Mesendoderm (in vitro differentiated cells): ENCODE results near the gene YBX3.
A peak's percentile ranks its signal among the peaks of the same experiment; 100 is the strongest.
"Not testable (repeated sequence)": the region's sequence is repeated elsewhere in the genome, so short reads cannot be mapped to it uniquely, and the experiment has no call there.

Experiments
- DNase-seq: peaks from one replicate; pipeline ENCODE4 v3.0.0; 2013
- H2AK5ac ChIP-seq: 2 replicates; pipeline ENCODE4 v1.6.1; 2013; ENCODE audit warnings: low read length, inconsistent platforms
- H2BK120ac ChIP-seq: 2 replicates; pipeline ENCODE4 v1.6.1; 2013; ENCODE audit warnings: low read depth, mild to moderate bottlenecking, low read length, moderate library complexity, mixed read lengths
- H2BK15ac ChIP-seq: replicated peaks from 2 replicates; pipeline ENCODE4 v1.6.1; 2013; ENCODE audit warnings: low read depth, mild to moderate bottlenecking, moderate library complexity
- H2BK5ac ChIP-seq: 2 replicates; pipeline ENCODE4 v1.6.1; 2013; ENCODE audit warnings: low read length, inconsistent platforms
- H3K18ac ChIP-seq: 2 replicates; pipeline ENCODE4 v1.6.1; 2013; ENCODE audit warnings: mild to moderate bottlenecking, low read length, mixed read lengths
- H3K23ac ChIP-seq: one replicate; pipeline ENCODE4 v1.6.1; 2013; ENCODE audit warnings: low read length
- H3K27ac ChIP-seq: 2 replicates; pipeline ENCODE4 v1.5.1; 2013; ENCODE audit warnings: low read depth, mild to moderate bottlenecking, inconsistent platforms, low read length, moderate library complexity
- H3K27me3 ChIP-seq: 2 replicates; pipeline ENCODE4 v1.6.1; 2013; ENCODE audit warnings: low read length, control low read depth, mild to moderate bottlenecking, inconsistent platforms; ENCODE audit not compliant: insufficient read depth, poor library complexity
- H3K36me3 ChIP-seq: 2 replicates; pipeline ENCODE4 v1.6.1; 2013; ENCODE audit warnings: low read length, inconsistent platforms; ENCODE audit not compliant: control insufficient read depth, insufficient read depth
- H3K4ac ChIP-seq: one replicate; pipeline ENCODE4 v1.6.1; 2013; ENCODE audit warnings: low read depth, mild to moderate bottlenecking, low read length, moderate library complexity
- H3K4me1 ChIP-seq: 2 replicates; pipeline ENCODE4 v1.6.1; 2013; ENCODE audit warnings: low read depth, low read length, inconsistent platforms; ENCODE audit not compliant: control insufficient read depth
- H3K4me2 ChIP-seq: 2 replicates; pipeline ENCODE4 v1.6.1; 2013; ENCODE audit warnings: low read length
- H3K4me3 ChIP-seq: 2 replicates; pipeline ENCODE4 v1.5.1; 2013; ENCODE audit warnings: mild to moderate bottlenecking, low read length
- H3K56ac ChIP-seq: one replicate; pipeline ENCODE4 v1.6.1; 2013; ENCODE audit warnings: low read length
- H3K79me1 ChIP-seq: 2 replicates; pipeline ENCODE4 v1.6.1; 2013; ENCODE audit warnings: low read length, inconsistent platforms
- H3K79me2 ChIP-seq: 2 replicates; pipeline ENCODE4 v1.6.1; 2013; ENCODE audit warnings: mild to moderate bottlenecking, low read length; ENCODE audit not compliant: control insufficient read depth, insufficient read depth
- H3K9ac ChIP-seq: 2 replicates; pipeline ENCODE4 v1.6.1; 2013; ENCODE audit warnings: low read length, inconsistent platforms
- H4K5ac ChIP-seq: one replicate; pipeline ENCODE4 v1.6.1; 2013; ENCODE audit warnings: low read length
- H4K8ac ChIP-seq: one replicate; pipeline ENCODE4 v1.6.1; 2013; ENCODE audit warnings: low read depth, mild to moderate bottlenecking, control low read depth, low read length, moderate library complexity
- WGBS: extraction: QIAGEN DNeasy Blood & Tissue Kit; methylation state at CpG from one replicate; pipeline ENCODE4 v1.1.7; 2013; ENCODE audit warnings: low lambda C conversion rate, missing lambda C conversion rate; ENCODE audit not compliant: insufficient coverage; ENCODE audit errors: extremely low coverage; 5-methylcytosine and 5-hydroxymethylcytosine counted together

YBX3 gene

GRCh38 chr12:10750385-10750727 lies 27.2 kb upstream of the YBX3 start:
- Histone ChIP-seq H3K79me1 (no peaks in the 10 kb centered on the region), H2BK5ac (no peak overlapping the region), H3K4me3 (no peak overlapping the region), H3K27me3 (no peaks in the 10 kb centered on the region), H3K36me3 (no peaks in the 10 kb centered on the region), H4K5ac (no peak overlapping the region), H3K79me2 (no peaks in the 10 kb centered on the region), H3K27ac (no peak overlapping the region), H3K23ac (no peak overlapping the region), H3K4ac (no peak overlapping the region), H3K4me2 (no peak overlapping the region), H2BK15ac (no peak overlapping the region), H3K4me1 (peaks cover 2% of the 10 kb centered on the region), H3K56ac (no peak overlapping the region), H3K9ac (no peak overlapping the region), H4K8ac (no peak overlapping the region), H2AK5ac (no peak overlapping the region), H2BK120ac (no peak overlapping the region), H3K18ac (no peak overlapping the region)
- WGBS, result no CpG with 5 or more reads among the region's 4 CpGs
- DNase-seq, result no peak

DNA sequence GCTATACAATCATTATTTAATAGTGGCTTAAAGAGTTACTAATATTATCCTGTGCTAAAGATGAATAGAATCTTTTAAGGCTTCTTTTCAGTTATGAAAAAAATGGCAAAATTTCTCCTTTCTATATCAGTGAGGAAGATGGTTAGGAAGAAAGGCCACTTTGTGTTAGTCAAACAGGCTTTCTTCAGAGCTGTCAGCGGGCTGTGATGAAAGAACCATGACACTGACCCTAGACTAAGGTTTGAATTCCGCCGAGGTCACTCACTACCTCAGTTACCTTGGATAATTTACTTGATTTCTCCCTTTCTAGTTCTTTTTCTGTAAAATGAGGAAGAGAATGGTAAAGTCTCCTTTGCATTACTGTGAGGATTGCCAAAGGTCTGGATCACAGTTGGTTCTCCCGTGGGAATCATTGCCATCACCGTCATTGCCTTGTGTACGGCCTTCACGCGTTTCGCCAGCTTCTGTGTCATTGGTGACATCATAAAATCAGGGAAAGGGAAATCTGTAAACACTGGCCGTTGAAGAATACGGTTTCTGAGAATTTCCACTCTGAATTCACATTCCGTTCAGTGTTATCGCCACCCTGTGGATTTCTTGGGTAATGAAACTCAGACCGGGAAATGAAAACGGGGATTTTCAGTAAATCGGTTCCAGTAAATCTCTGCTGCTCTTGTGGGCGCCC lies 26.7 kb upstream of the YBX3 start:
- H2BK15ac ChIP-seq, result no peak overlapping the region
- H3K79me2 ChIP-seq, result no peaks in the 10 kb centered on the region
- no peak overlapping the region for H3K4me3 ChIP-seq
- H3K4me2 ChIP-seq, result peak overlapping the region; percentile 88
- no peak overlapping the region for H3K18ac ChIP-seq
- no peak overlapping the region for H2BK120ac ChIP-seq
- H4K5ac ChIP-seq, result no peak overlapping the region
- no peaks in the 10 kb centered on the region for H3K27me3 ChIP-seq
- H3K4me1 ChIP-seq, result peaks cover 2% of the 10 kb centered on the region
- no CpG with 5 or more reads among the region's 17 CpGs for WGBS
- H4K8ac ChIP-seq, result no peak overlapping the region
- H3K4ac ChIP-seq, result no peak overlapping the region
- no peak overlapping the region for H2BK5ac ChIP-seq
- H3K23ac ChIP-seq, result no peak overlapping the region
- peak overlapping the region; percentile 84 for H3K56ac ChIP-seq
- no peaks in the 10 kb centered on the region for H3K36me3 ChIP-seq
- H2AK5ac ChIP-seq, result no peak overlapping the region
- peak overlapping the region; percentile 64 for H3K9ac ChIP-seq
- H3K27ac ChIP-seq, result no peak overlapping the region
- DNase-seq, result peak; percentile 92
- H3K79me1 ChIP-seq, result no peaks in the 10 kb centered on the region

GRCh38 chr12:10747730-10748129 lies 24.6 kb upstream of the YBX3 start:
- no peak overlapping the region for H3K56ac ChIP-seq
- H3K23ac ChIP-seq, result no peak overlapping the region
- no peak overlapping the region for H3K18ac ChIP-seq

DNA sequence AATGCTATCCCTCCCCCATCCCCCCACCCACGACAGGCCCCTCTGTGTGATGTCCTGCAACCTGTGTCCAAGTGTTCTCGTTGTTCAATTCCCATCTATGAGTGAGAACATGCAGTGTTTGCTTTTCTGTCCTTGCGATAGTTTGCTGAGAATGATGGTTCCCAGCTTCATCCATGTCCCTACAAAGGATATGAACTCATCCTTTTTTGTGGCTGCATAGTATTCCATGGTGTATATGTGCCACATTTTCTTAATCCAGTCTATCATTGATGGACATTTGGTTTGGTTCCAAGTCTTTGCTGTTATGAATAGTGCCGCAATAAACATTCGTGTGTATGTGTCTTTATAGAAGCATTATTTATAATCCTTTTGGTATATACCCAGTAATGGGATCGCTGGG lies 20.3 kb upstream of the YBX3 start:
- not testable (repeated sequence) for H3K27me3 ChIP-seq, H2BK15ac ChIP-seq, H2AK5ac ChIP-seq, DNase-seq, H3K9ac ChIP-seq, H3K79me1 ChIP-seq, H3K23ac ChIP-seq, H3K56ac ChIP-seq, H3K4me2 ChIP-seq, H3K79me2 ChIP-seq, H3K4me3 ChIP-seq, H4K8ac ChIP-seq, H3K18ac ChIP-seq, H2BK120ac ChIP-seq, H2BK5ac ChIP-seq, H3K4ac ChIP-seq, H3K4me1 ChIP-seq, H3K36me3 ChIP-seq, H4K5ac ChIP-seq, H3K27ac ChIP-seq
- no CpG with 5 or more reads among the region's 6 CpGs for WGBS

More at GRCh38 chr12:10747730-10748129, 24.6 kb upstream of the YBX3 start:
- no peak for DNase-seq
- no peak overlapping the region for H2BK5ac ChIP-seq
- no peak overlapping the region for H3K4me2 ChIP-seq
- no peaks in the 10 kb centered on the region for H3K79me1 ChIP-seq
- no peak overlapping the region for H4K8ac ChIP-seq
- H2BK15ac ChIP-seq, result no peak overlapping the region
- no peak overlapping the region for H2BK120ac ChIP-seq
- no peak overlapping the region for H3K9ac ChIP-seq
- H3K4me1 ChIP-seq, result peaks cover 2% of the 10 kb centered on the region
- no peaks in the 10 kb centered on the region for H3K36me3 ChIP-seq
- no peaks in the 10 kb centered on the region for H3K79me2 ChIP-seq
- WGBS, result no CpG with 5 or more reads among the region's 11 CpGs
- H3K4me3 ChIP-seq, result no peak overlapping the region
- H4K5ac ChIP-seq, result no peak overlapping the region
- no peak overlapping the region for H3K4ac ChIP-seq
- H2AK5ac ChIP-seq, result no peak overlapping the region
- no peak overlapping the region for H3K27ac ChIP-seq
- H3K27me3 ChIP-seq, result no peaks in the 10 kb centered on the region

- no peak overlapping the region for H2AK5ac ChIP-seq
- no peaks in the 10 kb centered on the region for H3K36me3 ChIP-seq
- no peak overlapping the region for H3K18ac ChIP-seq
- no peaks in the 10 kb centered on the region for H3K79me2 ChIP-seq
- no peaks in the 10 kb centered on the region for H3K79me1 ChIP-seq
- no peak overlapping the region for H4K8ac ChIP-seq
- H3K4me1 ChIP-seq, result no peaks in the 10 kb centered on the region
- no peak overlapping the region for H4K5ac ChIP-seq
- H3K4ac ChIP-seq, result no peak overlapping the region
- H3K4me3 ChIP-seq, result no peak overlapping the region
- H3K27ac ChIP-seq, result no peak overlapping the region
- DNase-seq, result no peak
- no peak overlapping the region for H3K56ac ChIP-seq
- no peak overlapping the region for H2BK120ac ChIP-seq
- H2BK5ac ChIP-seq, result no peak overlapping the region
- H3K4me2 ChIP-seq, result no peak overlapping the region
- H3K23ac ChIP-seq, result no peak overlapping the region
- H2BK15ac ChIP-seq, result no peak overlapping the region
- no peak overlapping the region for H3K9ac ChIP-seq
- no peaks in the 10 kb centered on the region for H3K27me3 ChIP-seq
Observed at GRCh38 chr12:10741845-10742244, 18.7 kb upstream of the YBX3 start.

DNA sequence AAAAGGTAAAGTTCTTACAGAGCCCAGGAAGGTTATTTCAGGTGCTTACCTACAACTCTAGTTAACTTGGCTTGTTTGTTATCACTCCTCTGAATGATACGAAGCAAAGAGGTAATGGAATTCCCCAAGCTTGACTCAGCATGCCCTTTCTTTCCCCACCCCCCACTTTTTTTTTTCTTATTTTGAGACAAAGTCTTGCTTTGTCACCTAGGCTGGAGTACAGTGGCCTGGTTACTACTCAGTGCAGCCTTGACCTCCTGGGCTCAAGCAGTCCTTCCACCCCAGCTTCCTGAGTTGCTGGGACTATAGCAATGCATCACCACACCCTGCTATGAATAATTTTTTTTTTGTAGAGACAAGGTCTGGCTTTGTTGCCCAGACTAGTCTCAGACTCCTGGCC lies 17.1 kb upstream of the YBX3 start:
- Histone ChIP-seq H3K18ac (peak overlapping the region; percentile 12), H3K4me2 (no peak overlapping the region), H2BK120ac (no peak overlapping the region), H3K27ac (no peak overlapping the region), H2AK5ac (no peak overlapping the region), H4K8ac (no peak overlapping the region), H3K4ac (no peak overlapping the region), H3K4me1 (no peaks in the 10 kb centered on the region), H3K79me2 (no peaks in the 10 kb centered on the region), H4K5ac (no peak overlapping the region), H2BK5ac (no peak overlapping the region), H3K79me1 (no peaks in the 10 kb centered on the region), H3K56ac (no peak overlapping the region), H2BK15ac (no peak overlapping the region), H3K27me3 (no peaks in the 10 kb centered on the region), H3K4me3 (no peak overlapping the region), H3K9ac (no peak overlapping the region), H3K23ac (no peak overlapping the region), H3K36me3 (no peaks in the 10 kb centered on the region)
- no CpG with 5 or more reads among the region's 1 CpG for WGBS
- peak; percentile 70 for DNase-seq
